RWPE2 (cell line): ENCODE results near the gene CSNK1G1.
"Not testable (repeated sequence)": the region's sequence is repeated elsewhere in the genome, so short reads cannot be mapped to it uniquely, and the experiment has no call there.

ENCODE experiments used
- ATAC-seq: fragments of 200-7000 bp; cut with Tn5 transposase; 3 replicates; pipeline ENCODE4 v1.9.1; 2021; ENCODE audit warnings: low read depth
- DNase-seq: peaks from one replicate; pipeline ENCODE4 v3.0.0-alpha.2; 2020; ENCODE audit warnings: low spot score
- H3K27ac ChIP-seq: fragments of 450-650 bp; 2 replicates; pipeline ENCODE4 v1.5.1; 2017; ENCODE audit warnings: mild to moderate bottlenecking; ENCODE audit not compliant: poor library complexity, severe bottlenecking
- H3K27me3 ChIP-seq: fragments of 250-450 bp; sonication (Bioruptor Pico); 2 replicates; pipeline ENCODE4 v1.5.1; 2021; ENCODE audit warnings: mild to moderate bottlenecking, moderate library complexity; ENCODE audit not compliant: insufficient read depth, poor library complexity, severe bottlenecking
- H3K36me3 ChIP-seq: fragments of 250-450 bp; sonication (Bioruptor Pico); 2 replicates; pipeline ENCODE4 v1.5.1; 2020; ENCODE audit warnings: low read depth, mild to moderate bottlenecking, moderate library complexity
- H3K4me1 ChIP-seq: fragments of 250-450 bp; sonication (Bioruptor Pico); 2 replicates; pipeline ENCODE4 v1.5.1; 2021; ENCODE audit warnings: mild to moderate bottlenecking, moderate library complexity; ENCODE audit not compliant: insufficient read depth, poor library complexity, severe bottlenecking
- H3K4me3 ChIP-seq: fragments of 250-450 bp; sonication (Bioruptor Pico); 2 replicates; pipeline ENCODE4 v1.5.1; 2021; ENCODE audit warnings: mild to moderate bottlenecking, moderate library complexity; ENCODE audit not compliant: severe bottlenecking
- H3K9me3 ChIP-seq: fragments of 250-450 bp; sonication (Bioruptor Pico); 2 replicates; pipeline ENCODE4 v1.5.1; 2021; ENCODE audit warnings: mild to moderate bottlenecking, moderate library complexity; ENCODE audit not compliant: severe bottlenecking
- CTCF ChIP-seq: fragments of 450-650 bp; IDR thresholded peaks from one replicate; pipeline ENCODE4 v1.5.1; 2017; ENCODE audit warnings: mild to moderate bottlenecking, moderate library complexity; ENCODE audit not compliant: poor library complexity, severe bottlenecking

CSNK1G1 gene

GRCh38 chr15:64121614-64122013, 234.4 kb downstream of the CSNK1G1 start:
- H3K9me3 ChIP-seq, result no peaks in the 10 kb centered on the region
- no peaks in the 10 kb centered on the region for H3K4me1 ChIP-seq
- ATAC-seq, result no peak
- H3K36me3 ChIP-seq, result peaks cover 80% of the 10 kb centered on the region
- no peaks in the 10 kb centered on the region for H3K27me3 ChIP-seq
- no peak overlapping the region for H3K4me3 ChIP-seq
- no peak overlapping the region for H3K27ac ChIP-seq
- no peak for TF ChIP-seq CTCF
- no peak for DNase-seq

GRCh38 chr15:64120322-64120721, 235.7 kb downstream of the CSNK1G1 start:
- not testable (repeated sequence) for ATAC-seq, H3K4me1 ChIP-seq

GRCh38 chr15:64117759-64118487, 238.1 kb downstream of the CSNK1G1 start:
- H3K4me3 ChIP-seq, result no peak overlapping the region
- H3K4me1 ChIP-seq, result no peaks in the 10 kb centered on the region
- DNase-seq (no peak), ATAC-seq (no peak)
- TF ChIP-seq CTCF, result no peak
- H3K36me3 ChIP-seq, result peaks cover 96% of the 10 kb centered on the region
- no peak overlapping the region for H3K27ac ChIP-seq
- no peaks in the 10 kb centered on the region for H3K9me3 ChIP-seq
- H3K27me3 ChIP-seq, result no peaks in the 10 kb centered on the region

More at GRCh38 chr15:64120322-64120721, 235.7 kb downstream of the CSNK1G1 start:
- DNase-seq, H3K4me3 ChIP-seq, H3K27ac ChIP-seq, H3K27me3 ChIP-seq, H3K9me3 ChIP-seq: not testable (repeated sequence)
- H3K36me3 ChIP-seq, result peaks cover 82% of the 10 kb centered on the region
